Small intestine (tissue), 7 donors: Measurements from ENCODE around the gene MOV10L1. TPM values are rescaled to one million over a fixed set of nuclear protein-coding genes. Genes with fewer than 3 reads are reported as not detected.

Source experiments
- DNase-seq, 2 donors: peaks; one replicate each; pipeline versions ENCODE4 v3.0.0 to v3.0.0-alpha.2; 2013
- FAIRE-seq: peaks from 2 replicates; lab custom pipeline; 2012; peaks lifted over from hg19 to GRCh38; lab: Jason Lieb, UNC
- H3K27ac ChIP-seq, 3 donors: one replicate each; pipeline ENCODE4 v1.5.1; 2013; ENCODE audit warnings: low read length in 2 of 3, mild to moderate bottlenecking in 2 of 3, control low read depth in 1 of 3, inconsistent platforms in 1 of 3, low read depth in 1 of 3, moderate library complexity in 1 of 3
- H3K27me3 ChIP-seq, 3 donors: one replicate each; pipeline ENCODE4 v1.6.1; 2013; ENCODE audit warnings: low read length in 3 of 3, inconsistent platforms in 1 of 3; ENCODE audit not compliant: control insufficient read depth in 3 of 3, insufficient read depth in 3 of 3
- H3K36me3 ChIP-seq, 3 donors: one replicate each; pipeline ENCODE4 v1.6.1; 2013; ENCODE audit warnings: low read length in 3 of 3, inconsistent platforms in 1 of 3, low read depth in 1 of 3, mild to moderate bottlenecking in 1 of 3, moderate library complexity in 1 of 3; ENCODE audit not compliant: control insufficient read depth in 3 of 3, insufficient read depth in 2 of 3
- H3K4me1 ChIP-seq, 3 donors: one replicate each; pipeline ENCODE4 v1.6.1; 2013; ENCODE audit warnings: low read length in 2 of 3, inconsistent platforms in 1 of 3, low read depth in 1 of 3, mild to moderate bottlenecking in 1 of 3, moderate library complexity in 1 of 3; ENCODE audit not compliant: control insufficient read depth in 3 of 3, insufficient read depth in 2 of 3
- H3K4me3 ChIP-seq, 3 donors: one replicate each; pipeline ENCODE4 v1.5.1; 2013; ENCODE audit warnings: low read length in 3 of 3, control low read depth in 1 of 3, inconsistent platforms in 1 of 3, low read depth in 1 of 3, mild to moderate bottlenecking in 1 of 3, moderate library complexity in 1 of 3
- H3K9me3 ChIP-seq, 2 donors: one replicate each; pipeline ENCODE4 v1.6.1; 2013; ENCODE audit warnings: low read depth in 1 of 2, low read length in 1 of 2; ENCODE audit not compliant: control insufficient read depth in 2 of 2, insufficient read depth in 1 of 2
- WGBS, 3 donors: extraction: QIAGEN DNeasy Blood & Tissue Kit; methylation state at CpG; one replicate each; pipeline ENCODE4 v1.1.7; 2013; 5-methylcytosine and 5-hydroxymethylcytosine counted together
- polyA plus RNA-seq, 4 donors: library from polyadenylated mRNA; stranded (reverse) in 3 of 4; unstranded in 1 of 4; fragments of 200-250 nt in 3 of 4; fragments of 120-200 nt in 1 of 4; gene quantifications; one replicate each; pipeline versions ENCODE4 v1.2.1 to v1.2.3, GENCODE V29; 2013
- donor health status: healthy with polysubstance abuse.
- donor health status: control.
- donor health status: control.
- donor health status: Bipolar disorder and iron deficiency.
- donor health status: healthy.

MOV10L1 gene
- polyA plus RNA-seq, 4 donors, result 0.19 to 2.1 TPM; not detected in 2

DNA sequence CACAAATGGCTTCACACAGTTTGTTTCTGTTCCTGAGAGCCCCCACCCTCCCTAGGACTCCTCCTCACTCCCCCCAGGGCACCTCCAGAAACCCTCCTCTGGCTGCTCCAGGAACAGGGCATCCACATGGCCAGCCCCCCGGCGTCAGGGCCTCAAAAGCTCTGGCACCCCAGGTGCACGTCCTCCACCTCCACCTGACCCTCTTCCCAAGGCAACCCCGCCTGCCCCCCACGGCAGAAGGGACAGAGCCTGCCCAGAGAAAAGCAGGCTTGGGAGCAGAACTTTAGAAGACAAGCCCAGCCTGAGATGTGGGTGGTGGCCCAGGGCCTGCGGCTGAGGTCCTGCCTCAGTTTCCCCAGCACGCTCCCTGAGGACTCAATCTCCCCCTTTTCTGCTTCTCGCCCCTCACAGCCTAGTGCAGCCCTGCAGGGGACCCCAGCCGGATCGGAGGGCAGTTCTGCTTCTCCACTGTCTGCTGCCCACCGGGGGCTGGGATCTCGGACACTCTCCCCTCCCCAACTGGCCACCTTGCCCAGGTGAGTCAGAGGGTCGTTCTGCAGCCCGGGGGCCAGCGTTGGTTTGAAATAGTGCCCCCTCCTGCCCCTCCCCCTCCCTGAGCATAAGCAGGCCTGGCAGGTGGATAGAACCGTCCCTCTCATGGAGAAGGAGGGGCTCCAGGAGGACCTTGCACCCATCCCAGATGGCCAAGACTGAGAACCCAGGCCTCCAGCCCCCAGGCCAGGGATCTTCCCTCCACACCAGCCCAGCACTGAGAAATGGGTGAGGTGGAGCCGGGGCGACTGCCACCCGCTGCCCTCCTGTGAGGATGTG lies 93.5 kb downstream of the MOV10L1 start:
- no peaks in the 10 kb centered on the region for H3K9me3 ChIP-seq
- H3K4me3 ChIP-seq, result no peak overlapping the region
- DNase-seq (no peak), FAIRE-seq (no peak)
- H3K4me1 ChIP-seq, result peaks cover 0 to 22% (median 0%) of the 10 kb centered on the region in 3 donors
- no peak overlapping the region for H3K27ac ChIP-seq
- peaks cover 0 to 3% (median 0%) of the 10 kb centered on the region in 3 donors for H3K27me3 ChIP-seq
- WGBS, 3 donors, result 71 to 77% (median 74%) methylated on average over 19 of the region's 19 CpGs
- peaks cover 0 to 3% (median 0%) of the 10 kb centered on the region in 3 donors for H3K36me3 ChIP-seq

GRCh38 chr22:50184004-50184901 lies 94.4 kb downstream of the MOV10L1 start:
- DNase-seq (peak in 1 of 2 donors; percentile 37), FAIRE-seq (no peak)
- peaks cover 0 to 29% (median 0%) of the 10 kb centered on the region in 3 donors for H3K4me1 ChIP-seq
- peak overlapping the region in 1 of 3 donors; percentile 38 for H3K4me3 ChIP-seq
- H3K27ac ChIP-seq, result no peak overlapping the region
- WGBS, 3 donors, result 56 to 69% (median 66%) methylated on average over 31 to 32 of the region's 32 CpGs
- peaks cover 0 to 3% (median 0%) of the 10 kb centered on the region in 3 donors for H3K27me3 ChIP-seq
- no peaks in the 10 kb centered on the region for H3K9me3 ChIP-seq
- peaks cover 0 to 11% (median 0%) of the 10 kb centered on the region in 3 donors for H3K36me3 ChIP-seq

DNA sequence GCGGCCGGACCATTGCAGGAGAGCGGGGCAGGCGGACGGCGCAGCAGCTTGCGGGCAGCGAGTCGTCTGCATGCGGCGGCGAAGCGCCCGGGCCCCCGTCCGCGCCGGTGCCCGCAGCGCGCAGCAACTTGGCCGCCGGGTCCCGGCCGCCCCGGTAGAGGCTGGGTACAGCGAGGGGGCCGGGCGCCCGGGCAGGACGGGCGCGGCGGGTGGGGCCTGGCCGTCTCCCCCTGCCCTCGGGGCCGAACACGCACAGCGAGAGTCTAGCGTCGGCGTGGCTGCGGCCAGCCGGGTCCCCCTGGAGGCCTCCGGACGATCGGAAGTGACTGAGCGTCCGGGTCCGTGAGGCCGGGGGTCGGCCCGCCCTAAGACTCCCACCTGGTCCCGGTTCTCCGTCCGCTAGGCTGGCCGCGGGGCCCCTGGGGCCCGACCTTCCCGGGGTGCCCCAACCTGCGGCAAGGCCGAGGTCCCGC lies 95.1 kb downstream of the MOV10L1 start:
- peaks cover 0 to 3% (median 0%) of the 10 kb centered on the region in 3 donors for H3K27me3 ChIP-seq
- H3K9me3 ChIP-seq, result no peaks in the 10 kb centered on the region
- no peak overlapping the region for H3K27ac ChIP-seq
- peaks cover 0 to 13% (median 0%) of the 10 kb centered on the region in 3 donors for H3K36me3 ChIP-seq
- no peak for FAIRE-seq
- DNase-seq, result peak in 1 of 2 donors; percentile 38
- H3K4me1 ChIP-seq, result peaks cover 0 to 35% (median 0%) of the 10 kb centered on the region in 3 donors
- H3K4me3 ChIP-seq, result peak overlapping the region; percentile 32 to 47 (median 38)
- WGBS, 3 donors, result 14 to 41% (median 39%) methylated on average over 13 to 63 of the region's 63 CpGs

- Histone ChIP-seq H3K9me3 (no peaks in the 10 kb centered on the region), H3K27me3 (peaks cover 0 to 3% (median 0%) of the 10 kb centered on the region in 3 donors), H3K4me3 (peak within 1 kb of the TSS; percentile 54 to 82 (median 61)), H3K4me1 (peaks cover 0 to 41% (median 0%) of the 10 kb centered on the region in 3 donors), H3K27ac (peak within 1 kb of the TSS in 2 of 3 donors; percentile 75 to 84), H3K36me3 (peaks cover 0 to 13% (median 0%) of the 10 kb centered on the region in 3 donors)
- whole genome bisulfite sequencing, 3 donors, result 1 to 3% (median 2%) methylated on average over 34 to 88 of the region's 90 CpGs
- FAIRE-seq (no peak), DNase-seq (peak; percentile 89 to 95)
Measured at GRCh38 chr22:50185375-50186087, 95.7 kb downstream of the MOV10L1 start, which contains the start of gene TRABD. TSS of gene TRABD (plus strand) at chr22:50185913. CDS start at chr22:50193061, 7,148 bp downstream.

DNA sequence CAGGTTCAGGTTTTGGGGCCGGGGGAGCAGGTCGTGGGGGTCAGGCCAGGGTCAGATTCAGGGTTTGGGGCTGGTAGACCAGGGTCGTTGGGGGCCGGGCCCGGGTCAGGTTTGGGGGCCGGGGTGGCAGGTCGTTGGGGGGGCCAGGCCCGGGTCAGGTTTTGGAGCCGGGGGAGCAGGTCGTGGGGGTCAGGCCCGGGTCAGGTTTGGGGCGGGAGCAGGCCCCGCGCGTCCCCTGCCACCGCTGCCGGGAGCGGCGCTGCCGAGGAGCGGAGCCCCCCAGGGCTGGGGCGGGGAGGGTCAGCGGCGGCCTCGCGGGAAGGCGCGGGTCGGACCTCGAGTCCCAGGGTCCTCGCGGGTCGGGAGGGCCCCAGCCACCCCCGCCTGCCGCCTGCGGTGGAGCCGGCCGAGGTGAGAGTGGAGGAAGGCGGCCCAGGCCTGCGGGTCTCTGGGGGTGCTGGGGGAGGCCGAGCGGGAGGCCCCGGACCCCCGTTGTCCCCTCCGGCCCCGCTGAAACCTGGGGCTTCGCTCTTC lies 96.4 kb downstream of the MOV10L1 start:
- peak in 1 of 2 donors; percentile 45 for DNase-seq
- WGBS, 3 donors, result 1 to 2% (median 1%) methylated on average over 20 to 47 of the region's 47 CpGs
- Histone ChIP-seq H3K36me3 (peaks cover 0 to 13% (median 0%) of the 10 kb centered on the region in 3 donors), H3K27ac (peak overlapping the region in 2 of 3 donors; percentile 75 to 84), H3K27me3 (peaks cover 0 to 3% (median 0%) of the 10 kb centered on the region in 3 donors), H3K9me3 (no peaks in the 10 kb centered on the region), H3K4me3 (peak overlapping the region; percentile 54 to 82 (median 61)), H3K4me1 (peaks cover 0 to 48% (median 0%) of the 10 kb centered on the region in 3 donors)
- FAIRE-seq, result no peak

GRCh38 chr22:50186761-50187523 lies 97.1 kb downstream of the MOV10L1 start:
- WGBS, 3 donors, result 8 to 32% (median 12%) methylated on average over 24 to 26 of the region's 26 CpGs
- Histone ChIP-seq H3K4me3 (peak overlapping the region; percentile 54 to 82 (median 61)), H3K36me3 (peaks cover 0 to 20% (median 0%) of the 10 kb centered on the region in 3 donors), H3K9me3 (no peaks in the 10 kb centered on the region), H3K27me3 (peaks cover 0 to 3% (median 0%) of the 10 kb centered on the region in 3 donors), H3K27ac (peak overlapping the region in 2 of 3 donors; percentile 75 to 84), H3K4me1 (peaks cover 0 to 53% (median 0%) of the 10 kb centered on the region in 3 donors)
- FAIRE-seq (no peak), DNase-seq (peak; percentile 35 to 81)

DNA sequence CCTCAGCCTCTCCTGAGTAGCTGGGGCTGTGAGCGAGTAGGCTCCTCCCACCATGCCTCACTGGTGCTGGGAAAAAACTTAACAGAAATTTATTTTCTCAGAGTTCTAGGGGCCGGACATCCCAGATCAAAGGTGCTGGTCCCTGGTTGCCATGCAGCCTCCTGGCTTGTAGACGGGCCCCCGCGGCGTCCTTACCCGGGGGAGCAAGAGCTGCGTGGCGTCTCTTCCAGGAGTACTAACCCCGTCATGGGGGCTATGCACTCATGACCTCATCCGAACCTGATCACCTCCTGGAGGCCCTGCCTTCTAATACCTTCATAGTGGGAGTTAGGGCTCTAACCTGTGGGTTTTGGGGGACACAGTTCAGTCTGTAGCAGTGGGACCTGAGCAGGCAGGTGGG lies 98.5 kb downstream of the MOV10L1 start:
- Histone ChIP-seq H3K9me3 (no peaks in the 10 kb centered on the region), H3K4me3 (no peak overlapping the region), H3K27me3 (peaks cover 0 to 3% (median 0%) of the 10 kb centered on the region in 3 donors), H3K36me3 (peaks cover 0 to 34% (median 0%) of the 10 kb centered on the region in 3 donors), H3K4me1 (peaks cover 0 to 56% (median 0%) of the 10 kb centered on the region in 3 donors), H3K27ac (no peak overlapping the region)
- DNase-seq (no peak), FAIRE-seq (no peak)
- 93 to 95% (median 94%) methylated on average over 11 of the region's 11 CpGs for WGBS, 3 donors
